GM23248 (cell line): ENCODE data around the gene AHRR. TPM values are rescaled to one million over a fixed set of nuclear protein-coding genes. Genes with fewer than 3 reads are reported as not detected.

Source experiments
- DNase-seq: peaks from one replicate; pipeline ENCODE4 v3.0.0-alpha.2; 2015
- H2AFZ ChIP-seq: fragments of 200-600 bp; sonication (generic); 2 replicates; pipeline ENCODE4 v1.6.1; 2016; ENCODE audit warnings: antibody characterized with exemption
- H3F3A ChIP-seq: fragments of 200-600 bp; sonication (generic); 2 replicates; pipeline ENCODE4 v1.6.1; 2016; ENCODE audit warnings: mild to moderate bottlenecking, antibody characterized with exemption, mixed run types; ENCODE audit not compliant: insufficient read depth
- H3K27ac ChIP-seq: fragments of 200-600 bp; sonication (generic); 2 replicates; pipeline ENCODE4 v1.5.1; 2016; ENCODE audit warnings: mild to moderate bottlenecking
- H3K27me3 ChIP-seq: fragments of 200-600 bp; sonication (generic); replicated peaks from 2 replicates; pipeline ENCODE4 v1.6.1; 2016; ENCODE audit warnings: mild to moderate bottlenecking; ENCODE audit not compliant: insufficient read depth
- H3K36me3 ChIP-seq: fragments of 200-600 bp; sonication (generic); 2 replicates; pipeline ENCODE4 v1.6.1; 2016; ENCODE audit warnings: low read depth, mild to moderate bottlenecking
- H3K4me1 ChIP-seq: fragments of 200-600 bp; sonication (generic); 2 replicates; pipeline ENCODE4 v1.6.1; 2016; ENCODE audit warnings: mild to moderate bottlenecking; ENCODE audit not compliant: insufficient read depth
- H3K4me2 ChIP-seq: fragments of 200-600 bp; sonication (generic); one replicate; pipeline ENCODE4 v1.6.1; 2016; ENCODE audit warnings: mild to moderate bottlenecking; ENCODE audit not compliant: unreplicated experiment
- H3K4me3 ChIP-seq: fragments of 200-600 bp; sonication (generic); 2 replicates; pipeline ENCODE4 v1.5.1; 2016; ENCODE audit warnings: mild to moderate bottlenecking
- H3K79me2 ChIP-seq: fragments of 200-600 bp; sonication (generic); 2 replicates; pipeline ENCODE4 v1.6.1; 2016; ENCODE audit warnings: mild to moderate bottlenecking; ENCODE audit not compliant: insufficient read depth
- H3K9ac ChIP-seq: fragments of 200-600 bp; sonication (generic); 2 replicates; pipeline ENCODE4 v1.6.1; 2016; ENCODE audit warnings: mild to moderate bottlenecking
- H3K9me2 ChIP-seq: fragments of 200-600 bp; sonication (generic); 2 replicates; pipeline ENCODE4 v1.6.1; 2016; ENCODE audit warnings: mixed run types, mild to moderate bottlenecking, moderate library complexity; ENCODE audit not compliant: insufficient read depth
- H3K9me3 ChIP-seq: fragments of 200-600 bp; sonication (generic); one replicate; pipeline ENCODE4 v1.6.1; 2017; ENCODE audit warnings: low read depth
- H4K20me1 ChIP-seq: fragments of 200-600 bp; sonication (generic); 2 replicates; pipeline ENCODE4 v1.6.0; 2016; ENCODE audit not compliant: insufficient read depth
- EZH2 ChIP-seq: fragments of 200-600 bp; sonication (generic); IDR thresholded peaks from 2 replicates; pipeline ENCODE4 v1.6.1; 2018; ENCODE audit warnings: antibody characterized with exemption, mild to moderate bottlenecking; ENCODE audit not compliant: insufficient read depth, poor library complexity, severe bottlenecking
- EZH2phosphoT487 ChIP-seq: fragments of 200-600 bp; sonication (generic); IDR thresholded peaks from 2 replicates; pipeline ENCODE4 v1.6.1; 2018; ENCODE audit warnings: antibody characterized with exemption, moderate library complexity, mild to moderate bottlenecking, low read depth; ENCODE audit not compliant: insufficient read depth
- WGBS, 2 experiments: methylation state at CpG; one replicate each; pipeline ENCODE4 v1.1.6; 2015 to 2017; ENCODE audit warnings: low lambda C conversion rate in 2 of 2, low coverage in 1 of 2; ENCODE audit errors: missing lambda C conversion rate in 2 of 2; 5-methylcytosine and 5-hydroxymethylcytosine counted together
- in situ Hi-C: fragments of 300-500 bp; cut with MboI; formaldehyde crosslinking; loops from 2 replicates; pipeline ENCODE4 v1.15.0; 2020
- polyA plus RNA-seq: library from polyadenylated mRNA; unstranded; fragments of >200 nt; fragmentation: Nextera tagmentation; extraction: Ambion mirVana; gene quantifications from 2 replicates; pipeline ENCODE4 v1.2.1, GENCODE V29; 2016
- total RNA-seq: library from RNA; depleted of rRNA; stranded (reverse); fragments of >200 nt; shearing (Covaris generic); gene quantifications from 2 replicates; pipeline ENCODE4 v1.2.3, GENCODE V29; 2014

Gene AHRR
- total and polyA plus RNA-seq, 2 experiments from 2014 or later: 13.2 to 33.7 TPM

DNA sequence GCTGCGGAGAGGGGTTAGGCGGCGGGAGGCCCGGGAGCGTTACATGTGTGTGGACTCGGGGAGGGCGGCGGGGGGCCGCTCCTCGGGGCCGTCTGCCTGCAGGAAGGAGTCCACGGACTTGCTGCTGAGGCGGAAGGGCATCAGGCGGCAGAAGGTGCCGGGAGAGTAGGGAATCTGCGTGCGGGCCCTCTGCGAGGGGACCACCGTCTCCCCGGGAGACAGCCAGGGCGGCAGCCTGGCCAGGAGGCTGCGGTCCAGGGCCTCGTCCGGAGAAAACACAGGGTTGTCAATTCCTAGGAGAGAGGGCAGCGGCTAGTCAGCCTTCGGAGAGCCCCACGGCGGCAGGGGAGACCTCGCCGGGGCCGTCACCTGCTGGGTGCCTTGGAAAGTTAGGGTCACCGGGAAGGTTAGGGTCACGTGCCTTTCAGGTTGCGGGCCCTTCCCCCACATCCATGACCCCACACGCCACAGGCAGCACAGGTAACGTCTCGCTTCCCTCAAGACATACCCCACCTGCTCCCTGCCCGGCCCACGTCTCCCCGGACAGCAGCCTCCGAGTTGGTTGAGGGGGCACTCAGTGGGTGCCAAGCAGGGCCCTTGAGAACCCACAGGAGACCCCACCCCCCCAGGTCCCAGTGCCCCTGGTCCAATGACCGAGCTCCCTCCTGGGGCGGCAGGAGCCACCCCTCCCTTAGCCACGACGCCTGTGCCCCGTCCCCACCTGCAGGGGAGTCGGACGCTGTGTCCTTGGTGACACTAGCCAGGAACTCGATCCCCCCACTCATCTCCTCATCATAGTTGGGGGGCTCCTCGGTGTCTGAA is 153.5 kb downstream of the AHRR start:
- no peak overlapping the region for H3K9ac ChIP-seq
- H3K27ac ChIP-seq: no peak overlapping the region
- H2AFZ ChIP-seq: no peak overlapping the region
- peaks cover 27% of the 10 kb centered on the region for H3K27me3 ChIP-seq
- no peaks in the 10 kb centered on the region for H3K9me3 ChIP-seq
- 28 to 30% methylated on average over 28 to 38 of the region's 50 CpGs for WGBS, 2 experiments
- no peaks in the 10 kb centered on the region for H3K9me2 ChIP-seq
- peak overlapping the region; percentile 47; the same call in 1 of the 2 replicates for H3K4me3 ChIP-seq
- in situ Hi-C loops: no loop called here
- no peaks in the 10 kb centered on the region for H3K36me3 ChIP-seq
- no peaks in the 10 kb centered on the region; the same call in 1 of the 2 replicates for H3K4me1 ChIP-seq
- no peaks in the 10 kb centered on the region for H4K20me1 ChIP-seq
- TF ChIP-seq EZH2phosphoT487: no peak
- peak; percentile 31 for TF ChIP-seq EZH2
- peaks cover 9% of the 10 kb centered on the region; the same call in 1 of the 2 replicates for H3K79me2 ChIP-seq
- H3F3A ChIP-seq: no peaks in the 10 kb centered on the region
- DNase-seq: no peak
- peak overlapping the region; percentile 32 for H3K4me2 ChIP-seq

DNA sequence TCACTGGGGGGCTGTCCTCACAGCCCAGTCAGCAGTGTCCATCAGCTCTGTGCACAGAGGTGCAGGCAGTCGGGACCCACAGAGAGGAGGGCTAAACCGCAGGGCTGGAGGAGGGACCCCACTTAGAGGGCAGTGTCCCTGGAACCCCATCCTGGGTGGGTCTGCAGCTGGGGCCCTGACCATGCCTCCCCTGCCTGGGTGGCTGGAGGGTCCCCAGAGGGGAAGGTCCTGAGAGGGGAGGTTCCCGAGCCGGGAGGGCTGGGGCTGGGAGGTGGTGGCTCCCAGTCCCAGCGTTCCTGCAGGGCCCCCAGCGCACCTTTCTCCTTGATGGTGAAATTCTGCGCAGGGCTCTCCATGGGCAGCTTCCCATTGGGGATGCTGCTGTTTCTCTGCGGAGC is 154.2 kb downstream of the AHRR start:
- peaks cover 27% of the 10 kb centered on the region for H3K27me3 ChIP-seq
- 29 to 41% methylated on average over 3 to 8 of the region's 8 CpGs for WGBS, 2 experiments

DNA sequence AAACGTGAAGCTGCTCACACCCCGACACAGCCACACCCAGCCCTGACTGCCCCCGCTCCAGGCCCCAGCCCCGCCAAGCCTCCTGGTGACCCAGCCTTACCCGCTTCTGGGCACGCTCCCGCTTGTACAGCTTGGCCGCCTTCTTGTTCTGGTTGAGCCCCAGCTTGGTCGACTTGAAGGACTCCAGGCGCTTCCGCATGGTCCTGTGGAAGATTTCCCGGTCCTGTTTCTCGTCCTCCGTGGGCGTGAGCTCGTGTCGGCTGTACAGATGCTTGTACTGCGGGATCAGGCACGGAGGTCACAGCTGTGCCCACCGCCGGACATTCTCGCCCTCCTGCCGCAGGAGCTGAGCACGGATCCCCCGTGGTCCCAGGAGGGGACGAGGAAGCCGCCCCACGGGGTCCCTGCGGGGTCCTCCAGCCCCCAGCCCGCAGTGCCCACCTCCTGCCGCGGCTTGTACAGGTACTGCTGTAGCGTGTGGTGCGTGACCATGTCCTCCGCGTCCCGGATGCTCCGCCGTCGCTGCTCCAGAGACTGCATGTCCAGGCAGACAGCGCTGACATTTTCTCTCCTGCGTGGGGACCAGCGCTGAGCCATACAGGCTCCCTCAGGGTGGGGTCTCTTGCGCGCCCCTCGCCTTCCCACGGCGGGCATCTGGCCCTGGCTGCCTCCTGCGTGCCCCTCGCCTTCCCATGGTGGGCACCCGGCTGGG is 154.7 kb downstream of the AHRR start:
- Histone ChIP-seq H3K27me3 (peaks cover 27% of the 10 kb centered on the region), H4K20me1 (no peaks in the 10 kb centered on the region), H2AFZ (no peak overlapping the region), H3K9me2 (no peaks in the 10 kb centered on the region), H3K4me2 (no peak overlapping the region), H3K9me3 (no peaks in the 10 kb centered on the region), H3K27ac (no peak overlapping the region), H3K4me1 (no peaks in the 10 kb centered on the region; the same call in 1 of the 2 replicates), H3K79me2 (peaks cover 9% of the 10 kb centered on the region; the same call in 1 of the 2 replicates), H3K9ac (no peak overlapping the region), H3K4me3 (no peak overlapping the region), H3K36me3 (no peaks in the 10 kb centered on the region), H3F3A (no peaks in the 10 kb centered on the region)
- TF ChIP-seq EZH2phosphoT487 (no peak), EZH2 (no peak)
- 43 to 45% methylated on average over 43 to 49 of the region's 51 CpGs for WGBS, 2 experiments
- in situ Hi-C loops: no loop called here
- DNase-seq: peak; percentile 24

More for the DNA sequence above, 154.2 kb downstream of the AHRR start:
- H4K20me1 ChIP-seq: no peaks in the 10 kb centered on the region
- in situ Hi-C loops: no loop called here
- peaks cover 9% of the 10 kb centered on the region; the same call in 1 of the 2 replicates for H3K79me2 ChIP-seq
- no peak overlapping the region for H3K4me2 ChIP-seq
- H3K4me1 ChIP-seq: no peaks in the 10 kb centered on the region; the same call in 1 of the 2 replicates
- no peaks in the 10 kb centered on the region for H3F3A ChIP-seq
- H3K9me2 ChIP-seq: no peaks in the 10 kb centered on the region
- no peak overlapping the region for H2AFZ ChIP-seq
- DNase-seq: no peak
- TF ChIP-seq EZH2: no peak
- no peak for TF ChIP-seq EZH2phosphoT487
- no peaks in the 10 kb centered on the region for H3K9me3 ChIP-seq
- H3K9ac ChIP-seq: no peak overlapping the region
- no peak overlapping the region for H3K27ac ChIP-seq
- H3K4me3 ChIP-seq: no peak overlapping the region
- no peaks in the 10 kb centered on the region for H3K36me3 ChIP-seq

DNA sequence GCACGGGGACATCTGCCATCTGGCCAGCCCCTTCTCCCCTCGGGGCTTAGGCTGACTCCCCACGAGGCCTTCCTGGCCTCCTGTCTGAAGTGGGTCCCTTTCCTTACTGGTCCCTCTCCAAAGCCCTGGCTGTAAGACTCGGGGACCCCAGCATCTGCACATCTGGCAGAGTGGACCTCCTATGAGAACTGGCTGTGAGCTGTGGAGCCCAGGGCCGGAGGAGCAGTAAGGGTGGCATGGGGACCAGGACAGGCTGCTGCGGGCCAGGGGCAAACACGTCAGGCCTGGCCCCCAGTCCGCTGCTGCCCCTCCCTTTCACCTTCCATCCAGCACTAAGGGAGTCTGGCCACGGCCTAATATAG is 155.3 kb downstream of the AHRR start:
- in situ Hi-C loops: no loop called here
- no peaks in the 10 kb centered on the region for H3K9me3 ChIP-seq
- 47 to 53% methylated on average over 8 to 9 of the region's 9 CpGs for WGBS, 2 experiments
- no peak overlapping the region for H3K4me3 ChIP-seq
- no peak overlapping the region for H3K9ac ChIP-seq
- H2AFZ ChIP-seq: no peak overlapping the region
- no peaks in the 10 kb centered on the region for H3K9me2 ChIP-seq
- no peaks in the 10 kb centered on the region for H3F3A ChIP-seq
- H3K27me3 ChIP-seq: peaks cover 27% of the 10 kb centered on the region
- no peak overlapping the region for H3K27ac ChIP-seq
- H3K4me2 ChIP-seq: no peak overlapping the region
- H3K36me3 ChIP-seq: no peaks in the 10 kb centered on the region
- TF ChIP-seq EZH2 (no peak), EZH2phosphoT487 (no peak)
- peaks cover 9% of the 10 kb centered on the region; the same call in 1 of the 2 replicates for H3K79me2 ChIP-seq
- no peaks in the 10 kb centered on the region for H3K4me1 ChIP-seq
- no peaks in the 10 kb centered on the region for H4K20me1 ChIP-seq
- DNase-seq: no peak
